Measurements from ENCODE around the gene MYOG. TPM values are rescaled to one million over a fixed set of nuclear protein-coding genes. Genes with fewer than 3 reads are reported as not detected.

MYOG gene
- total RNA-seq, 4 donors from 2014 or later: not detected

DNA sequence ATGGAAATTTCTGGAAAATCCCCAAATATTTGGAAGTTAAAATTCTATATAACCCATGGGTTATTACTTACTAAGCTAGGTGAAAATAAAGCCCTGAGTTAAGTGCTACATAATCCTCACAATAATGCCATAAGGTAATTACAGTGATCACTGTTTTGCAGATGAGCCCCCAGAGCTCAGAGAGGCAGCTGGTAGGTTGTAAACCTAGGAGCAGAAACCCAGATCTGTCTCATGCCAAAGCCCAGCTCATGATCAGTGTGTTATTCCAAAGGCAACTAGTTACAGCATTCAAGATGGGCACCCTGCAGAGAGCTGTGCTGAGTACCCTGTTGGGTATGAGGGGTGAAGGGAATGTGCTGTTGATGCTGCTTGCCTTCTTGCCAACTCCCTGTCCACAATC, 10.8 kb upstream of the MYOG start:
- Histone ChIP-seq H3K4me3 (no peak overlapping the region), H3K9me3 (peaks cover 9 to 14% of the 10 kb centered on the region in 2 donors), H3K27me3 (peaks cover 6% of the 10 kb centered on the region), H3K36me3 (no peaks in the 10 kb centered on the region), H3K4me1 (no peaks in the 10 kb centered on the region), H3K27ac (no peak overlapping the region)
- TF ChIP-seq, protein P1, sequence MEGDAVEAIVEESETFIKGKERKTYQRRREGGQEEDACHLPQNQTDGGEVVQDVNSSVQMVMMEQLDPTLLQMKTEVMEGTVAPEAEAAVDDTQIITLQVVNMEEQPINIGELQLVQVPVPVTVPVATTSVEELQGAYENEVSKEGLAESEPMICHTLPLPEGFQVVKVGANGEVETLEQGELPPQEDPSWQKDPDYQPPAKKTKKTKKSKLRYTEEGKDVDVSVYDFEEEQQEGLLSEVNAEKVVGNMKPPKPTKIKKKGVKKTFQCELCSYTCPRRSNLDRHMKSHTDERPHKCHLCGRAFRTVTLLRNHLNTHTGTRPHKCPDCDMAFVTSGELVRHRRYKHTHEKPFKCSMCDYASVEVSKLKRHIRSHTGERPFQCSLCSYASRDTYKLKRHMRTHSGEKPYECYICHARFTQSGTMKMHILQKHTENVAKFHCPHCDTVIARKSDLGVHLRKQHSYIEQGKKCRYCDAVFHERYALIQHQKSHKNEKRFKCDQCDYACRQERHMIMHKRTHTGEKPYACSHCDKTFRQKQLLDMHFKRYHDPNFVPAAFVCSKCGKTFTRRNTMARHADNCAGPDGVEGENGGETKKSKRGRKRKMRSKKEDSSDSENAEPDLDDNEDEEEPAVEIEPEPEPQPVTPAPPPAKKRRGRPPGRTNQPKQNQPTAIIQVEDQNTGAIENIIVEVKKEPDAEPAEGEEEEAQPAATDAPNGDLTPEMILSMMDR (IDR thresholded peaks at IDR 0.05): no peak
- TF ChIP-seq POLR2AphosphoS5 (IDR thresholded peaks at IDR 0.05) (no peak), EP300 (IDR thresholded peaks at IDR 0.05; ENCODE audit: low read depth) (no peak), POLR2A (IDR thresholded peaks at IDR 0.05) (no peak)
- no peak for DNase-seq
- intact Hi-C loops (cut with DNase I; ENCODE audit: low total_unique reads): no loop called here
- in situ Hi-C loops (cut with MboI; ENCODE audit: low pct_ligation_motif_present in 1 of 4, low pct_unique_long_range_greater_than_20kb in 1 of 4, low sequenced_read_pairs in 3 of 4): no loop called here

DNA sequence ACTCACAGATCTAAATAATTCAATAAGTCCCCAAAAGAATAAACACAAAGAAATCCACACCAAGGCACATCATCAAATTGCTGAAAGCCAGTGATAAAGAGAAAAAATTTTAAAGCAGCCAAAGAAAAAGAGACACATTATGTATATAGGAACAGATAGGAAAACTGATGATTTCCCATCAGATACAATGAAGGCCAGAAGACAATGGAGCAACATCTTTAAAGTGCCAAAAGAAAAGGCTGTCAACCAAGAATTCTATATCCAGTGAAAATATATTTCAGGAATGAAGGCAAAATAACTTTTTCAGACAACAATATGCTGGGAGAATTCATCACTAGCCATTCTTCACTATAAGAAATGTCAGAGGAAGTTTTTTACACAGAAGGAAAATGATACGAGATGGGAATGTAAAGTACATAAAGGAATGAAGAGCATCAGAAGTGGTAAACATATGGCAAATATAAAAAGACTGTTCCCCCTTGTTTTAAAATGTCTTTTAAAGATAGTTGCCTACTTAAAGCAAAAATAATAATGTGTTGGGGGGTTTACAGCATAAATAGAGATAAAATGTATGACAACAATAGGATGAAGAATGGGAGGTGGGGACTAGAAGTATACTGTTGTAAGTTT, 9.4 kb upstream of the MYOG start:
- in situ Hi-C loops (cut with MboI; ENCODE audit: low pct_ligation_motif_present in 1 of 4, low pct_unique_long_range_greater_than_20kb in 1 of 4, low sequenced_read_pairs in 3 of 4): no loop called here
- intact Hi-C loops (cut with DNase I; ENCODE audit: low total_unique reads): no loop called here
- no peaks in the 10 kb centered on the region for H3K4me1 ChIP-seq
- peaks cover 6% of the 10 kb centered on the region for H3K27me3 ChIP-seq
- H3K4me3 ChIP-seq: no peak overlapping the region
- H3K36me3 ChIP-seq: no peaks in the 10 kb centered on the region
- H3K9me3 ChIP-seq: peaks cover 9 to 14% of the 10 kb centered on the region in 2 donors
- WGBS, 2 donors (ENCODE audit: low coverage in 1 of 2): 86 to 89% methylated on average over 1 of the region's 1 CpG
- TF ChIP-seq POLR2AphosphoS5 (IDR thresholded peaks at IDR 0.05): no peak
- TF ChIP-seq, protein P1 (IDR thresholded peaks at IDR 0.05): no peak
- DNase-seq: no peak
- no peak overlapping the region for H3K27ac ChIP-seq

DNA sequence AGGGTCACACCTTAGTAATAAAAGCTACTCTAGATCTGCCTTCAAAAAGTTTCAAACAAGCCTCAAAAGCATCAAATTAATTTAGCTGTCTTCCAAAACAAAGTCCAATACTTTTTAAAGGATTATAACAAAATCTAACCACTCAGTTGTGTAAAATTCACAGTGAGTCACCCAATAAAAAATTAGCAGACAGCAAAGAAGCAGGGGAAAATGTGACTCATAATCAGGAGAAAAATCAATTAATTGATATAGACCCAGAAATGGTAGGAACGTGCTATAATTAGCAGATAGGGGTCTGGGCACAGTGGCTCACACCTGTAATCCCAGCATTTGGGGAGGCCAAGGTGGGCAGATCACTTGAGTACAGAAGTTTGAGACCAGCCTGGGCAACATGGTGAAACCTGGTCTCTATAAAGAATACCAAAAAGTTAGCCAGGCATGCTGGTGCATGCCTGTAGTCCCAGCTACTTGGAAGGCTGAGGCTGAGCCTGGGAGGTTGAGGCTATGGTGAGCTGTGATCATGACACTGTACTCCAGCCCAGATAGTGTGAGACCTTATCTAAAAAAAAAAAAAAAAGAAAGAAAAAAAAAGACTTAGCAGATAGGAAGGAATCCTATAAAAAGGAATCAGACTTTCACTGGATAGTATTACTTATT, 8.1 kb upstream of the MYOG start:
- intact Hi-C loops (cut with DNase I; ENCODE audit: low total_unique reads): no loop called here
- in situ Hi-C loops (cut with MboI; ENCODE audit: low pct_ligation_motif_present in 1 of 4, low pct_unique_long_range_greater_than_20kb in 1 of 4, low sequenced_read_pairs in 3 of 4): no loop called here
- Histone ChIP-seq H3K4me3 (no peak overlapping the region), H3K9me3 (peaks cover 9 to 14% of the 10 kb centered on the region in 2 donors), H3K27me3 (peaks cover 6% of the 10 kb centered on the region), H3K4me1 (no peaks in the 10 kb centered on the region), H3K36me3 (no peaks in the 10 kb centered on the region), H3K27ac (no peak overlapping the region)
- 70 to 80% methylated on average over 1 of the region's 1 CpG for WGBS, 2 donors (ENCODE audit: low coverage in 1 of 2)
- DNase-seq: no peak
- TF ChIP-seq POLR2A (IDR thresholded peaks at IDR 0.05) (no peak), EP300 (IDR thresholded peaks at IDR 0.05; ENCODE audit: low read depth) (no peak), POLR2AphosphoS5 (IDR thresholded peaks at IDR 0.05) (no peak)
- TF ChIP-seq, protein P1 (IDR thresholded peaks at IDR 0.05): no peak

DNA sequence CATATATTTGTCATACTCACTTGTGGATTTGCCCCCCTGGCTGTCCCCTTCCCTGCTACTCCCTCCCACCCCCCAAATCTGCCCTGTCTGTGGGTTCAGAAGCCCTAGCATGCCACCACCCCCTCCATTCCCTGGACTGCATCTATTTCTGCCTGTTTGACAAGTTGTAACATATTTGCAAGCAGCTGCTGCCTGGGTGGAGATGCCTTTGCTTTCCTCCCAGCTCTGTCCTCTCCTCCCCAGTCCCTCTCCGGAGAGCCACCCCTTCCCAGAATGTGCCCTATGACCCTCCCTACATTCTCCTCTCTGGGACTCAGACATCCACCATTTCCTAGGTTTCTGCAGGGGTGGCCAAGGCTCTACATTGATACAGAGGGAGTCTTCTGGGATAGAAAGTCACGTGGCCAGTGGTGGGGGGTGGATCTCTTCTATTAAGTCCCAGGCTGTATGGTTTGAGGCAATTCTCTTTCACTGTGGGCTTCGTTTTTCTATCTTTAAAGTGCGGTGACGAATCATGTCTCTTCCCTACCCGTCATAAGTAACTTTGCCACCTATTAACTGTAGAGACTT, 6.0 kb upstream of the MYOG start:
- WGBS, 2 donors (ENCODE audit: low coverage in 1 of 2): 77% methylated on average over 6 of the region's 6 CpGs; no CpG with 5 or more reads in 1 of the 2 donors
- Histone ChIP-seq H3K27me3 (peaks cover 6% of the 10 kb centered on the region), H3K4me1 (no peaks in the 10 kb centered on the region), H3K36me3 (no peaks in the 10 kb centered on the region), H3K9me3 (peaks cover 9 to 14% of the 10 kb centered on the region in 2 donors), H3K4me3 (no peak overlapping the region), H3K27ac (no peak overlapping the region)
- intact Hi-C loops (cut with DNase I; ENCODE audit: low total_unique reads) (no loop called here), in situ Hi-C loops (cut with MboI; ENCODE audit: low pct_ligation_motif_present in 1 of 4, low pct_unique_long_range_greater_than_20kb in 1 of 4, low sequenced_read_pairs in 3 of 4) (no loop called here)
- TF ChIP-seq POLR2AphosphoS5 (IDR thresholded peaks at IDR 0.05) (no peak), POLR2A (IDR thresholded peaks at IDR 0.05) (no peak), EP300 (IDR thresholded peaks at IDR 0.05; ENCODE audit: low read depth) (no peak)
- TF ChIP-seq, protein P1 (IDR thresholded peaks at IDR 0.05): no peak
- DNase-seq: no peak

All from transverse colon (tissue), 4 donors.